OCI-M2 (cell line): Measurements from ENCODE around the gene PCP4L1.
"Not testable (repeated sequence)": the region's sequence is repeated elsewhere in the genome, so short reads cannot be mapped to it uniquely, and the experiment has no call there.

Experiments used
- DNase-seq: peaks from one replicate; lab custom pipeline; 2025; ENCODE audit not compliant: unreplicated experiment; lab: John Stamatoyannopoulos, UW

Gene PCP4L1

GRCh38 chr1:161313554-161314200 lies 55.1 kb downstream of the PCP4L1 start:
- DNase-seq, result no peak

GRCh38 chr1:161314201-161314981 lies 55.8 kb downstream of the PCP4L1 start, which contains the start of gene SDHC:
SDHC (plus strand) TSS chr1:161314381; CDS start chr1:161314406, 25 bp downstream.
- peak; percentile 59 for DNase-seq

- not testable (repeated sequence) for DNase-seq
Observed at GRCh38 chr1:161315841-161316674, 57.5 kb downstream of the PCP4L1 start.

DNA sequence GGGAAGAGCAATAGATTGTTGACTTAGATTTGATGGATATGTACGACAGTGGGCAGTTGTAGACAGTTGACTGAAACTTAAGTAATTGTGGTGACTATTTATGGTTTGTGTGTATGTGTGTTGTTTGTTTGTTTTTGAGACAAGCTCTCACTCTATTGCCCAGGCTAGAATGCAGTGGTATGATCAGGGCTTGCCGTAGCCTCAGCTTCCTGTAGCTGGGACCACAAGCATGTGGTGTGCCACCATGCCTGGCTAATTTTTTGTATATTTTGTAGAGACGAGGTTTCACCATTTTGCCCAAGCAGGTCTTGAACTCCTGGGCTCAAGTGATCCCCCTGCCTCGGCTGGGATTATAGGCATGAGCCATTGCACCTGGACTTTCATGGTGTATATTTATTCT lies 65.5 kb downstream of the PCP4L1 start:
- no peak for DNase-seq

- no peak for DNase-seq
Observed at GRCh38 chr1:161330346-161330745, 71.8 kb downstream of the PCP4L1 start.

DNA sequence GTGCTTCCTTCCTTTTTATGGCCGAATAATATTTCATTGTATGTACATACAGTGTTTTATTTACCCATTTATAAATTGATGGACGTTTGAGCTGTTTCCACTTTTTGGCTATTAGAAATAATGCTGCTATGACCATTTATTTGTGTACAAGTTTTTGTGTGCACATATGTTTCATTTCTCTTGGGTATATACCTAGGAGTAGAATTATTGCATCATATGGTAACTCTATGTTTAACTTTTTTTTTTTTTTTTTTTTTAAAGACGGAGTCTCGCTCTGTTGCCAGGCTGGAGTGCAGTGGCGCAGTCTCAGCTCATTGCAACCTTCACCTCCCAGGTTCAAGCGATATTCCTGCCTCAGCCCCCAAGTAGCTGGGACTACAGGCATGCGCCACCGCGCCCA lies 74.6 kb downstream of the PCP4L1 start:
- DNase-seq, result no peak
